Left lung (tissue), 10 donors: ENCODE data around the gene INPP1. TPM values are rescaled to one million over a fixed set of nuclear protein-coding genes. Genes with fewer than 3 reads are reported as not detected.
A peak's percentile ranks its signal among the peaks of the same experiment; 100 is the strongest.

ENCODE experiments used
- ATAC-seq: fragments of 200-7000 bp; cut with Tn5 transposase; one replicate; pipeline ENCODE4 v1.9.1; 2020; ENCODE audit warnings: moderate library complexity
- DNase-seq, 4 donors: peaks; one replicate each; pipeline ENCODE4 v3.0.0-alpha.2; 2013 to 2020
- H3K27ac ChIP-seq, 2 donors: fragments of 200-600 bp; sonication (generic) in 1 of 2; one replicate each; pipeline versions ENCODE4 v1.5.0 to v1.8.0; 2020 to 2021
- H3K27me3 ChIP-seq, 2 donors: fragments of 200-600 bp; sonication (generic) in 1 of 2; one replicate each; pipeline versions ENCODE4 v1.5.0 to v1.8.0; 2020 to 2021
- H3K36me3 ChIP-seq, 2 donors: fragments of 200-600 bp; sonication (generic) in 1 of 2; one replicate each; pipeline versions ENCODE4 v1.5.0 to v1.8.0; 2020 to 2021
- H3K4me1 ChIP-seq, 2 donors: fragments of 200-600 bp; one replicate each; pipeline ENCODE4 v1.8.0; 2021
- H3K4me3 ChIP-seq, 2 donors: fragments of 200-600 bp; sonication (generic) in 1 of 2; one replicate each; pipeline versions ENCODE4 v1.5.0 to v1.8.0; 2020 to 2021; ENCODE audit warnings: mild to moderate bottlenecking in 1 of 2
- H3K9me3 ChIP-seq, 2 donors: fragments of 200-600 bp; sonication (generic) in 1 of 2; one replicate each; pipeline versions ENCODE4 v1.5.0 to v1.8.0; 2020 to 2021
- intact Hi-C, 2 donors: fragments of 100-400 bp; cut with DNase I; formaldehyde crosslinking; loops; one replicate each; pipeline versions ENCODE4 v1.11.2 to v1.14.2; 2022
- polyA plus RNA-seq, 6 donors: library from polyadenylated mRNA; unstranded; fragments of 120-200 nt; gene quantifications; one replicate each; pipeline ENCODE4 v1.2.1, GENCODE V29; 2013; ENCODE audit not compliant: insufficient read length in 6 of 6
- total RNA-seq, 2 donors: library from RNA; stranded (reverse); fragmentation: NEBNext Ultra II Directional; extraction: Animal tissue kit (Norgen Biotek cat#: 25700); gene quantifications; one replicate each; pipeline ENCODE4 v1.2.1, GENCODE V29; 2021
- TF ChIP-seq, protein P1 (sequence below), 2 donors: fragments of 200-600 bp; sonication (generic) in 1 of 2; IDR thresholded peaks; one replicate each; pipeline versions ENCODE4 v1.5.0 to v1.8.0; 2021; ENCODE audit warnings: antibody characterized with exemption in 2 of 2
- donor health status: DM: no; HTN: yes; CAD: no.
- donor health status: DM: no; HTN: no; CAD: no.

INPP1 gene
- total and polyA plus RNA-seq, 8 donors = 21.0 to 35.2 (median 26.7) TPM

DNA sequence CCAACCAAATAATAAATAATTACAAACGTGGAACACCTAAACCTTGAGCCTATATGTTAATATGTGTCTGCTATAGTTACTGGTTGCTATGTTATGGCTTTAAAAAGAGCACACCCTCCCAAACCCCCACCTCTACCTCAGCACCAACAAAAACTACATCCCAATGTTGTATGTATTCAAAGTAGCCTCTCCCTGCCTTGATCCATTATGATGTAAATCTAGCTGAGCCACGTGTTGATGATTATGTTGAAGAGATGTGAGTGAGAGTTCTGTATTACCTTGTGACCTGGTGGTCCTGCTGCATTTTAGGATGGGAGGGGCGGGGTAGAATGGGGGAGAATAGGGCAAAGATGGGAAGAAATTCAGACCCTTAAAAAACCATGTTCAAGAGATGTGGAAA is 69.6 kb downstream of the INPP1 start:
- intact Hi-C loops = no loop called here
- no peaks in the 10 kb centered on the region for H3K9me3 ChIP-seq
- TF ChIP-seq, protein P1, sequence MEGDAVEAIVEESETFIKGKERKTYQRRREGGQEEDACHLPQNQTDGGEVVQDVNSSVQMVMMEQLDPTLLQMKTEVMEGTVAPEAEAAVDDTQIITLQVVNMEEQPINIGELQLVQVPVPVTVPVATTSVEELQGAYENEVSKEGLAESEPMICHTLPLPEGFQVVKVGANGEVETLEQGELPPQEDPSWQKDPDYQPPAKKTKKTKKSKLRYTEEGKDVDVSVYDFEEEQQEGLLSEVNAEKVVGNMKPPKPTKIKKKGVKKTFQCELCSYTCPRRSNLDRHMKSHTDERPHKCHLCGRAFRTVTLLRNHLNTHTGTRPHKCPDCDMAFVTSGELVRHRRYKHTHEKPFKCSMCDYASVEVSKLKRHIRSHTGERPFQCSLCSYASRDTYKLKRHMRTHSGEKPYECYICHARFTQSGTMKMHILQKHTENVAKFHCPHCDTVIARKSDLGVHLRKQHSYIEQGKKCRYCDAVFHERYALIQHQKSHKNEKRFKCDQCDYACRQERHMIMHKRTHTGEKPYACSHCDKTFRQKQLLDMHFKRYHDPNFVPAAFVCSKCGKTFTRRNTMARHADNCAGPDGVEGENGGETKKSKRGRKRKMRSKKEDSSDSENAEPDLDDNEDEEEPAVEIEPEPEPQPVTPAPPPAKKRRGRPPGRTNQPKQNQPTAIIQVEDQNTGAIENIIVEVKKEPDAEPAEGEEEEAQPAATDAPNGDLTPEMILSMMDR (IDR thresholded peaks at IDR 0.05) = no peak
- peak overlapping the region in 1 of 2 donors; percentile 18 for H3K27ac ChIP-seq
- no peak overlapping the region for H3K4me3 ChIP-seq
- ATAC-seq = no peak
- H3K4me1 ChIP-seq = peaks cover 0 to 62% of the 10 kb centered on the region in 2 donors
- DNase-seq = no peak
- H3K27me3 ChIP-seq = peaks cover 0 to 12% of the 10 kb centered on the region in 2 donors
- no peaks in the 10 kb centered on the region for H3K36me3 ChIP-seq

DNA sequence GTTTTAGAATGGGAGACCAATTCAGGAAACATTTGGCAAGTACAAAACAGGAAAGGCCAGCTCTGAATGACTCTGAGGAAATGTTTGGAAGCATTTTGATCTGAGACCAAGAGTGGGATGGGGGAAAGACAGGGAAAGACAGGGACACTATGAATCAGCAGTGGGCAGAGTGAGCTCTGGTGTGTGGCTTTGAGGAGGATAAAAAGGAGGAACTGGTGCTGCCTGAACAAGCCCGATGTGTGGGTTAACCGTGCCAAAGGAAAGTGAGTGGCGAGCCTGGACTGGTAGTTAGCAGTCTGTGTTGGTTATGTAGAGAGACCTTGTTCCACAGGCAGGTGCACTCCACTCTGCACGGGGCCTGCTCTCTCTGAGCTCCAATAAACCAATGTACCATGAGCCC is 70.0 kb downstream of the INPP1 start:
- TF ChIP-seq, protein P1 (IDR thresholded peaks at IDR 0.05) = no peak
- Histone ChIP-seq H3K27me3 (peaks cover 0 to 10% of the 10 kb centered on the region in 2 donors), H3K4me1 (peaks cover 0 to 64% of the 10 kb centered on the region in 2 donors), H3K36me3 (no peaks in the 10 kb centered on the region), H3K27ac (peak overlapping the region in 1 of 2 donors; percentile 18), H3K9me3 (no peaks in the 10 kb centered on the region), H3K4me3 (no peak overlapping the region)
- intact Hi-C loops = no loop called here
- DNase-seq (no peak), ATAC-seq (no peak)

DNA sequence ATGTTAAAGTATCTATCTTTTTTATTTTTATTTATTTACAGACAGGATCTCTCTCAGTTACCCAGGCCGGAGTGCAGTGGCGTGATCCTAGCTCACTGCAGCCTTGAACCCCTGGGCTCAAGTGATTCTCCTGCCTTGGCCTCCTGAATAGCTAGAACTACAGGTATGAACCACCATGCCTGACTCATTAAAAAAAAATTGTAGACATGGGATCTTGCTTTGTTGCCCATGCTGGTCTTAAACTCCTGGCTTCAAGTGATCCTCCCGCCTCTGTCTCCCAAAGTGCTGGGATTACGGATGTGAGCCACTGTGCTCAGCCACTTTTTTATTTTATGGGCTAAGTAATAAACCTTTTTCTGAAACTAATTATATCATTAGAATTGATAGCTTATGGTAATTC is 71.9 kb downstream of the INPP1 start:
- ATAC-seq = no peak
- TF ChIP-seq, protein P1 (IDR thresholded peaks at IDR 0.05) = no peak

DNA sequence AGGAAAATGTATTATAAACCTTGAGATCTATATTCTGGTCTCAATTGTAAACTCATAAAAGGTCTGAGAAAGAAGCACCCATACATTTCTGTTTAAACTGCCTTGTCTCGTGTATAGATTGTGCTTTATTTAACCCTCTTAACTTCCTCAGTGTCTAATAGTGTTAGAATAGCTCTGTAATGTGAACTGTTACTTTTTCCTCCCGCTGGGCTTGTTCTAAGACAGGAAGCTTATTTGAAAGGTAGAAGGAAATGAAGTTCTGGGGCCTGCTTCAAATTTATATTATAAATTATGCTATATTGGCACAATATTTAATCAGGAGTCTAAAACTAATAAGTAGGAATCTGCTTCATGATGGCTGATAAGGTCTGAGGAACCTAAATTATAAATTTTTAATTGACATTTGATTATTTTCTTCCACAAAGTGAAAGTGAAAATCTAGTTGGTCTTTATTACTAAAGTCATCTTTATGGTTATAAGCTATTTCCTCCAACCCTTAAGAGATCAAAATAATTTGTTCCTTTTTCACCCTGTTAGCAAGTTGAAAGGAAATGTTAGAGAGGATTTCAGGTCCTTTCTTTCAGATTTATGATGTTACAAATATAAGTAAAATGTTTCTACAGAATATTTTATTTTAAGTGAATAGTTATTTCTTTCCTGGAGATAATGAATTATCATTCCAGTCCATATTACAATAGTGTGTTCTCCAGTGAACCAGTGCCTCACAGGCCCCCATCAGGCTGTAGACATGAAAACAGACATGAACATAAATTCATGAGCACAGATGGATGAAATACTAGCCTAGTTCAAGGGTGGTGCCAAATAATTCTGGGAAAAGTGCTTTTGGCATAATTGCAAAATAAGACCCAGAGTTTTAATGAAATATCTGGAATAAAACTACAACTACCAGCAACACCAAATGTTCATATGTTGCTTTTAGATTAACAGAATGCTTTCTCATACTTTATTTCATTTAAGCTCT is 72.7 kb downstream of the INPP1 start:
- DNase-seq = no peak
- peak overlapping the region in 1 of 2 donors; percentile 38 for H3K27ac ChIP-seq
- intact Hi-C loops = no loop called here
- H3K4me3 ChIP-seq = no peak overlapping the region
- H3K27me3 ChIP-seq = no peaks in the 10 kb centered on the region
- ATAC-seq = no peak
- H3K9me3 ChIP-seq = no peaks in the 10 kb centered on the region
- H3K4me1 ChIP-seq = peaks cover 0 to 58% of the 10 kb centered on the region in 2 donors
- TF ChIP-seq, protein P1 (IDR thresholded peaks at IDR 0.05) = no peak
- H3K36me3 ChIP-seq = no peaks in the 10 kb centered on the region

More for the DNA sequence above, 71.9 kb downstream of the INPP1 start:
- Histone ChIP-seq H3K9me3 (no peaks in the 10 kb centered on the region), H3K4me3 (no peak overlapping the region), H3K27ac (peak overlapping the region in 1 of 2 donors; percentile 38), H3K36me3 (no peaks in the 10 kb centered on the region), H3K4me1 (peaks cover 0 to 57% of the 10 kb centered on the region in 2 donors), H3K27me3 (no peaks in the 10 kb centered on the region)
- DNase-seq = no peak
- intact Hi-C loops = no loop called here
